Endothelial cell of umbilical vein (primary cell): ENCODE measurements around the gene CCDC3. TPM values are rescaled to one million over a fixed set of nuclear protein-coding genes. Genes with fewer than 3 reads are reported as not detected.

Experiments
- polyA plus RNA-seq, 4 experiments: library from polyadenylated mRNA; depleted of rRNA in 3 of 4; stranded (reverse) in 3 of 4; unstranded in 1 of 4; fragments of >200 nt; gene quantifications; 2 replicates each; pipeline versions ENCODE4 v1.2.1 to v1.2.3, GENCODE V29; 2011 to 2012; ENCODE audit warnings: missing spikeins in 1 of 4
- small RNA-seq: library from RNA; depleted of rRNA; stranded (forward); fragments of <200 nt; gene quantifications from one replicate; pipeline ENCODE3, GENCODE V24; 2012; ENCODE audit warnings: low replicate concordance, low read depth; ENCODE audit not compliant: insufficient read depth, insufficient read length
- total RNA-seq: library from RNA; stranded (reverse); gene quantifications from 2 replicates; pipeline ENCODE4 v1.2.3, GENCODE V29; 2021

CCDC3 gene
- total and polyA plus RNA-seq, 2 donors (not counting 3 experiments of a cell fraction or from before 2014, with no cell fraction given): 0.90 to 1.4 TPM

Small RNAs within 50 kb of the gene (small RNA-seq; reads per million reads assigned to genes)
- gene RNA5SP300: not detected

Other genes starting within 250 kb of the CCDC3 start
- gene OPTN, start 98.5 kb upstream of the CCDC3 start, total RNA-seq: 79.9 and 94.2 TPM in 2 replicates
- gene OPTN, start 98.5 kb upstream of the CCDC3 start, polyA plus RNA-seq: 22.1 and 22.7 TPM in 2 replicates
- gene MCM10, start 159.8 kb upstream of the CCDC3 start, total RNA-seq: 28.7 and 31.6 TPM in 2 replicates
- 1.9 and 3.3 TPM in 2 replicates for gene MCM10, start 159.8 kb upstream of the CCDC3 start, polyA plus RNA-seq
- gene UCMA, start 232.7 kb upstream of the CCDC3 start, total RNA-seq: not detected in 2 replicates
- not detected in 2 replicates for gene UCMA, start 232.7 kb upstream of the CCDC3 start, polyA plus RNA-seq